Measurements from ENCODE around the gene ASS1. TPM values are rescaled to one million over a fixed set of nuclear protein-coding genes. Genes with fewer than 3 reads are reported as not detected.

ASS1 gene
- total RNA-seq, 1 experiment from 2014 or later = 118 TPM

DNA sequence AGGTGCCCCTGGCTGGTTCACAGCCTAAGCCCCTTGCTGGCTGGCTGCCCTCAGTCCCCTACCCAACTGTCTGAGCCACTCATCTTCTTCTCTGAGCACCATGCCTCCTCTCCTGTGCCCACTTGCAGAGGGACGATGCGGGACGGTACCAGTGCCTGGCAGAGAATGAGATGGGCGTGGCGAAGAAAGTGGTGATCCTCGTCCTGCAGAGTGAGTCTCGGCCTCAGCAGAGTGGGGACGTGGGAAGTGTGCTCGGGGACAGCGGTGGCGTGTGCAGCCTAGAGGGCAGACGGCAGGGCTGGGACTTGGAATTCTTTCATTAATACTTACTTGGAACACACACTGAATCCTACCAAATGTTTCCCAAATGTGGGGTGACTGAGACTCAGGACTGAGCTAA, 34.3 kb upstream of the ASS1 start:
- Mint-ChIP-seq H3K36me3 (ENCODE audit: insufficient read depth, unreplicated experiment) (no peaks in the 10 kb centered on the region), H3K4me1 (ENCODE audit: low read depth, unreplicated experiment) (no peaks in the 10 kb centered on the region), H3K27ac (ENCODE audit: unreplicated experiment) (no peak overlapping the region), H3K27me3 (ENCODE audit: insufficient read depth, unreplicated experiment) (no peaks in the 10 kb centered on the region), H3K9me3 (ENCODE audit: unreplicated experiment) (no peaks in the 10 kb centered on the region), H3K4me3 (ENCODE audit: unreplicated experiment) (no peak overlapping the region)
- no peak for DNase-seq
- intact Hi-C loops (cut with micrococcal nuclease; ENCODE audit: unreplicated experiment) = no loop called here
- POLR2A ChIA-PET = no interaction called here
- BruUV-seq (replicated peaks) = no TSS peak
- no peaks in the 10 kb centered on the region for H3K27me3 ChIP-seq (replicated peaks; ENCODE audit: control insufficient read depth, insufficient read depth, low read length)
- peaks cover 6% of the 10 kb centered on the region; the same call in 1 of the 2 replicates for H3K4me1 ChIP-seq
- H3K9me3 ChIP-seq = no peaks in the 10 kb centered on the region
- CTCF ChIA-PET = interaction anchor here (0.6 kb wide), 1 partner anchor 643 kb away, joined by 5 read pairs; no protein-coding TSS in a partner anchor
- no peaks in the 10 kb centered on the region for H3K36me3 ChIP-seq (ENCODE audit: control insufficient read depth, insufficient read depth, low read length)
- no peak overlapping the region for H3K4me3 ChIP-seq (ENCODE audit: low read depth, low read length)
- TF ChIP-seq, protein P1, sequence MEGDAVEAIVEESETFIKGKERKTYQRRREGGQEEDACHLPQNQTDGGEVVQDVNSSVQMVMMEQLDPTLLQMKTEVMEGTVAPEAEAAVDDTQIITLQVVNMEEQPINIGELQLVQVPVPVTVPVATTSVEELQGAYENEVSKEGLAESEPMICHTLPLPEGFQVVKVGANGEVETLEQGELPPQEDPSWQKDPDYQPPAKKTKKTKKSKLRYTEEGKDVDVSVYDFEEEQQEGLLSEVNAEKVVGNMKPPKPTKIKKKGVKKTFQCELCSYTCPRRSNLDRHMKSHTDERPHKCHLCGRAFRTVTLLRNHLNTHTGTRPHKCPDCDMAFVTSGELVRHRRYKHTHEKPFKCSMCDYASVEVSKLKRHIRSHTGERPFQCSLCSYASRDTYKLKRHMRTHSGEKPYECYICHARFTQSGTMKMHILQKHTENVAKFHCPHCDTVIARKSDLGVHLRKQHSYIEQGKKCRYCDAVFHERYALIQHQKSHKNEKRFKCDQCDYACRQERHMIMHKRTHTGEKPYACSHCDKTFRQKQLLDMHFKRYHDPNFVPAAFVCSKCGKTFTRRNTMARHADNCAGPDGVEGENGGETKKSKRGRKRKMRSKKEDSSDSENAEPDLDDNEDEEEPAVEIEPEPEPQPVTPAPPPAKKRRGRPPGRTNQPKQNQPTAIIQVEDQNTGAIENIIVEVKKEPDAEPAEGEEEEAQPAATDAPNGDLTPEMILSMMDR (IDR thresholded peaks at IDR 0.05; ENCODE audit: insufficient read depth in 1 of 2, low read depth in 1 of 2, low read length in 1 of 2, severe bottlenecking in 1 of 2, unreplicated experiment in 1 of 2) = no peak

DNA sequence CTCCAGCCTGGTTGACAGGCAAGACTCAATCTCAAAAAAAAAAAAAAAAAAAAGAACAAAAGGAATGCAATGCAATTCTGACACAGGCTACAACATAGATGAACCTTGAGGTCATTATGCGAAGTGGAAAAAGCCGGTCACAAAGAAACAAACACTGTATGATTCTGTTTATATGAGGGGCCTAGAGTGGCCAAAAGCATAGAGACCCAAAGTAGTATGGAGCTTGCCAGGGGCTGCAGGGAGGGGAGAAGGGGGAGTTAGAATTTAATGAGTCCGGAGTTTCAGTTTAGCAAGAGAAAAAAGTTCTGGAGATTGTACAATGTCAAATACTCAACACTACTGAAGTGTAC, 33.2 kb upstream of the ASS1 start:
- Mint-ChIP-seq H3K4me3 (ENCODE audit: unreplicated experiment) (no peak overlapping the region), H3K27ac (ENCODE audit: unreplicated experiment) (no peak overlapping the region), H3K27me3 (ENCODE audit: insufficient read depth, unreplicated experiment) (no peaks in the 10 kb centered on the region), H3K36me3 (ENCODE audit: insufficient read depth, unreplicated experiment) (no peaks in the 10 kb centered on the region), H3K4me1 (ENCODE audit: low read depth, unreplicated experiment) (no peaks in the 10 kb centered on the region), H3K9me3 (ENCODE audit: unreplicated experiment) (no peaks in the 10 kb centered on the region)
- no peaks in the 10 kb centered on the region for H3K27me3 ChIP-seq (replicated peaks; ENCODE audit: control insufficient read depth, insufficient read depth, low read length)
- no peak for DNase-seq
- H3K4me1 ChIP-seq = peaks cover 6% of the 10 kb centered on the region; the same call in 1 of the 2 replicates
- ChIA-PET CTCF (no interaction called here), POLR2A (no interaction called here)
- no peaks in the 10 kb centered on the region for H3K36me3 ChIP-seq (ENCODE audit: control insufficient read depth, insufficient read depth, low read length)
- no peaks in the 10 kb centered on the region for H3K9me3 ChIP-seq
- TF ChIP-seq, protein P1 (IDR thresholded peaks at IDR 0.05; ENCODE audit: insufficient read depth in 1 of 2, low read depth in 1 of 2, low read length in 1 of 2, severe bottlenecking in 1 of 2, unreplicated experiment in 1 of 2) = no peak
- H3K4me3 ChIP-seq (ENCODE audit: low read depth, low read length) = no peak overlapping the region
- BruUV-seq (replicated peaks) = no TSS peak
- intact Hi-C loops (cut with micrococcal nuclease; ENCODE audit: unreplicated experiment) = no loop called here

- H3K36me3 ChIP-seq (ENCODE audit: control insufficient read depth, insufficient read depth, low read length) = no peaks in the 10 kb centered on the region
- peaks cover 6% of the 10 kb centered on the region; the same call in 1 of the 2 replicates for H3K4me1 ChIP-seq
- DNase-seq = no peak
- H3K27ac Mint-ChIP-seq (ENCODE audit: unreplicated experiment) = no peak overlapping the region
- H3K27me3 ChIP-seq (replicated peaks; ENCODE audit: control insufficient read depth, insufficient read depth, low read length) = no peaks in the 10 kb centered on the region
- ChIA-PET CTCF (interaction anchor here (0.8 kb wide), 1 partner anchor 15 kb away, joined by 4 read pairs; no protein-coding TSS in a partner anchor), POLR2A (no interaction called here)
- no peaks in the 10 kb centered on the region for H3K4me1 Mint-ChIP-seq (ENCODE audit: low read depth, unreplicated experiment)
- no peak overlapping the region for H3K4me3 Mint-ChIP-seq (ENCODE audit: unreplicated experiment)
- no TSS peak for BruUV-seq (replicated peaks)
- H3K9me3 Mint-ChIP-seq (ENCODE audit: unreplicated experiment) = no peaks in the 10 kb centered on the region
- intact Hi-C loops (cut with micrococcal nuclease; ENCODE audit: unreplicated experiment) = no loop called here
- no peaks in the 10 kb centered on the region for H3K36me3 Mint-ChIP-seq (ENCODE audit: insufficient read depth, unreplicated experiment)
- no peak overlapping the region for H3K4me3 ChIP-seq (ENCODE audit: low read depth, low read length)
- no peaks in the 10 kb centered on the region for H3K27me3 Mint-ChIP-seq (ENCODE audit: insufficient read depth, unreplicated experiment)
- TF ChIP-seq, protein P1 (IDR thresholded peaks at IDR 0.05; ENCODE audit: insufficient read depth in 1 of 2, low read depth in 1 of 2, low read length in 1 of 2, severe bottlenecking in 1 of 2, unreplicated experiment in 1 of 2) = no peak
- H3K9me3 ChIP-seq = no peaks in the 10 kb centered on the region
Measured at GRCh38 chr9:130414081-130414731, 30.6 kb upstream of the ASS1 start.

Measured in Caco-2 (cell line).